GM12878 (cell line): Measurements from ENCODE around the gene SPAG9. TPM values are rescaled to one million over a fixed set of nuclear protein-coding genes. Genes with fewer than 3 reads are reported as not detected.

ENCODE experiments used
- ATAC-seq: fragments of 200-7000 bp; cut with Tn5 transposase; 3 replicates; pipeline ENCODE4 v1.9.1; 2020; ENCODE audit warnings: mild to moderate bottlenecking, moderate library complexity
- BruUV-seq: library from RNA; stranded (reverse); fragments of 400-500 nt; replicated peaks from 2 replicates; lab custom pipeline; 2021; lab: Mats Ljungman, UMichigan
- CTCF ChIA-PET: fragments of 300-600 bp; sonication (Branson Sonifier 250); formaldehyde crosslinking; extraction: SDS; loops from one replicate; lab custom pipeline; 2021; ENCODE audit warnings: inconsistent platforms; lab: Yijun Ruan, JAX
- POLR2A ChIA-PET: fragments of 350-600 bp; formaldehyde crosslinking; extraction: SDS; loops from one replicate; lab custom pipeline; 2021; ENCODE audit warnings: inconsistent platforms; lab: Charles Lee
- RAD21 ChIA-PET: fragments of 300-600 bp; sonication (Branson Sonifier 250); formaldehyde crosslinking; loops from one replicate; lab custom pipeline; 2023; ENCODE audit warnings: antibody characterized with exemption; ENCODE audit not compliant: unreplicated experiment; lab: Charles Lee
- SMC1A ChIA-PET: fragments of 300-600 bp; sonication (Branson Sonifier 250); formaldehyde crosslinking; loops from one replicate; lab custom pipeline; 2023; ENCODE audit not compliant: unreplicated experiment, uncharacterized antibody; lab: Charles Lee
- DNase-seq: peaks from one replicate; pipeline ENCODE4 v3.0.0-alpha.2; 2011; ENCODE audit warnings: low read depth, low spot score
- FAIRE-seq: peaks from 3 replicates; lab custom pipeline; 2011; peaks lifted over from hg19 to GRCh38; lab: Jason Lieb, UNC
- H2AFZ ChIP-seq: 2 replicates; pipeline ENCODE4 v1.6.0; 2011; ENCODE audit warnings: low read depth, low read length, control low read depth; ENCODE audit not compliant: control insufficient read depth
- H3K27ac ChIP-seq: 2 replicates; pipeline ENCODE4 v1.5.1; 2011; ENCODE audit warnings: control low read depth; ENCODE audit not compliant: control insufficient read depth, insufficient read depth
- H3K27me3 ChIP-seq, 2 experiments: replicated peaks in 1 of 2; 2 replicates each; pipeline versions ENCODE4 v1.6.0 to v1.6.1; 2011; ENCODE audit warnings: low read length in 1 of 2; ENCODE audit not compliant: control insufficient read depth in 2 of 2, insufficient read depth in 2 of 2
- H3K36me3 ChIP-seq, 2 experiments: 2 replicates each; pipeline ENCODE4 v1.5.1; 2011; ENCODE audit warnings: low read length in 1 of 2; ENCODE audit not compliant: control insufficient read depth in 2 of 2, insufficient read depth in 2 of 2
- H3K4me1 ChIP-seq: 2 replicates; pipeline ENCODE4 v1.6.1; 2011; ENCODE audit warnings: mild to moderate bottlenecking, low read length, moderate library complexity, mixed read lengths; ENCODE audit not compliant: control insufficient read depth, insufficient read depth
- H3K4me2 ChIP-seq: 2 replicates; pipeline ENCODE4 v1.6.0; 2011; ENCODE audit warnings: control low read depth; ENCODE audit not compliant: control insufficient read depth, insufficient read depth
- H3K4me3 ChIP-seq: fragments of 200-600 bp; sonication (generic); 2 replicates; pipeline ENCODE4 v1.5.1; 2016
- H3K79me2 ChIP-seq: 2 replicates; pipeline ENCODE4 v1.6.0; 2011; ENCODE audit warnings: low read length; ENCODE audit not compliant: control insufficient read depth, insufficient read depth
- H3K9ac ChIP-seq: 2 replicates; pipeline ENCODE4 v1.8.0; 2011; ENCODE audit warnings: low read length, control low read depth, mixed read lengths; ENCODE audit not compliant: control insufficient read depth, insufficient read depth
- H3K9me3 ChIP-seq: replicated peaks from 3 replicates; pipeline ENCODE4 v1.5.1; 2011; ENCODE audit warnings: mild to moderate bottlenecking, low read length; ENCODE audit not compliant: control insufficient read depth, insufficient read depth
- H4K20me1 ChIP-seq: 2 replicates; pipeline ENCODE4 v1.6.0; 2011; ENCODE audit not compliant: control insufficient read depth, insufficient read depth
- BMI1 ChIP-seq: fragments of 450-650 bp; IDR thresholded peaks from 2 replicates; pipeline ENCODE4 v1.6.1; 2016; ENCODE audit warnings: mild to moderate bottlenecking, moderate library complexity, borderline replicate concordance
- CHD1 ChIP-seq: IDR thresholded peaks from 2 replicates; pipeline ENCODE4 v1.6.1; 2012; ENCODE audit warnings: low read depth, low read length, improper control_type of control experiment
- KAT2A ChIP-seq: conservative IDR thresholded peaks from 2 replicates; pipeline ENCODE4 v1.6.1; 2011; ENCODE audit warnings: low read depth, low read length; ENCODE audit not compliant: control insufficient read depth
- PAX8 ChIP-seq: fragments of 450-650 bp; IDR thresholded peaks from 2 replicates; pipeline ENCODE4 v1.6.1; 2017; ENCODE audit warnings: mild to moderate bottlenecking, moderate library complexity
- POLR2AphosphoS2 ChIP-seq: IDR thresholded peaks from 2 replicates; pipeline ENCODE4 v1.6.1; 2011; ENCODE audit warnings: low read depth, mild to moderate bottlenecking, low read length, improper control_type of control experiment, moderate library complexity
- RAD51 ChIP-seq: fragments of 450-650 bp; IDR thresholded peaks from 2 replicates; pipeline ENCODE4 v1.6.1; 2016; ENCODE audit warnings: moderate library complexity, mild to moderate bottlenecking, inconsistent platforms
- SIX5 ChIP-seq: IDR thresholded peaks from 2 replicates; pipeline ENCODE4 v1.6.1; 2011; ENCODE audit warnings: mild to moderate bottlenecking, low read depth, low read length, moderate library complexity; ENCODE audit not compliant: severe bottlenecking
- SMAD5 ChIP-seq: IDR thresholded peaks from 2 replicates; pipeline ENCODE4 v1.6.1; 2016; ENCODE audit warnings: antibody characterized with exemption, low read depth
- STAT1 ChIP-seq: fragments of 450-650 bp; conservative IDR thresholded peaks from 2 replicates; pipeline ENCODE4 v1.6.1; 2014; ENCODE audit warnings: antibody characterized with exemption, mild to moderate bottlenecking
- TARDBP ChIP-seq: IDR thresholded peaks from 2 replicates; pipeline ENCODE4 v1.6.1; 2016; ENCODE audit warnings: borderline replicate concordance
- YY1 ChIP-seq: IDR thresholded peaks from 2 replicates; pipeline ENCODE4 v1.6.1; 2011; ENCODE audit warnings: low read depth, mild to moderate bottlenecking, low read length
- ZNF207 ChIP-seq: fragments of 450-650 bp; IDR thresholded peaks from 2 replicates; pipeline ENCODE4 v1.6.1; 2014; ENCODE audit warnings: antibody characterized with exemption, mild to moderate bottlenecking, borderline replicate concordance
- ZSCAN29 ChIP-seq: fragments of 450-650 bp; IDR thresholded peaks from 2 replicates; pipeline ENCODE4 v1.6.1; 2017; ENCODE audit warnings: mild to moderate bottlenecking, moderate library complexity
- WGBS: methylation state at CpG from one replicate; pipeline ENCODE4 v1.1.6; 2016; ENCODE audit warnings: low lambda C conversion rate; ENCODE audit not compliant: insufficient replicate concordance, insufficient coverage; ENCODE audit errors: missing lambda C conversion rate; 5-methylcytosine and 5-hydroxymethylcytosine counted together
- in situ Hi-C: fragments of 300-500 bp; cut with MboI; formaldehyde crosslinking; loops from 9 replicates; pipeline ENCODE4 v1.14.3; 2018; ENCODE audit warnings: mixed read lengths
- intact Hi-C: fragments of 100-400 bp; cut with micrococcal nuclease; formaldehyde crosslinking; loops from one replicate; pipeline ENCODE4 v1.14.2; 2022; ENCODE audit not compliant: unreplicated experiment
- polyA plus RNA-seq, 11 experiments: library from polyadenylated mRNA; depleted of rRNA in 4 of 11; unstranded in 6 of 11; stranded (reverse) in 5 of 11; fragments of >200 nt; fragmentation: Nextera tagmentation in 4 of 11; fragmentation: Illumina TruSeq in 1 of 11; extraction: Ambion mirVana in 4 of 11; extraction: Trizol in 1 of 11; gene quantifications; 1 replicate in 1 of 11; 2 replicates in 10 of 11; pipeline versions ENCODE4 v1.2.1 to v1.2.3, GENCODE V29; 2011 to 2016; ENCODE audit warnings: inconsistent platforms in 2 of 11, missing spikeins in 2 of 11, low read depth in 1 of 11
- total RNA-seq, 4 experiments: library from RNA; depleted of rRNA in 3 of 4; stranded (reverse); fragments of >200 nt in 3 of 4; fragmentation: Illumina TruSeq in 1 of 4; extraction: Trizol in 1 of 4; gene quantifications; 2 replicates each; pipeline versions ENCODE4 v1.2.1 to v1.2.3, GENCODE V29; 2013 to 2021
- TF ChIP-seq, protein P1 (sequence below): IDR thresholded peaks from 2 replicates; pipeline ENCODE4 v1.6.1; 2011; ENCODE audit warnings: borderline replicate concordance, low read depth, mild to moderate bottlenecking, moderate library complexity, mixed read lengths, low read length; ENCODE audit not compliant: insufficient read depth; ENCODE audit errors: extremely low read length
- TF ChIP-seq, protein P2 (sequence below): fragments of 150-350 bp; IDR thresholded peaks from 2 replicates; pipeline ENCODE4 v1.6.1; 2016; ENCODE audit warnings: low read depth, low read length

SPAG9 gene
- total and polyA plus RNA-seq, 10 of the 15 experiments (the other 5 are each of a cell fraction or from before 2014, with no cell fraction given) = 6.6 to 42.0 (median 24.9) TPM

DNA sequence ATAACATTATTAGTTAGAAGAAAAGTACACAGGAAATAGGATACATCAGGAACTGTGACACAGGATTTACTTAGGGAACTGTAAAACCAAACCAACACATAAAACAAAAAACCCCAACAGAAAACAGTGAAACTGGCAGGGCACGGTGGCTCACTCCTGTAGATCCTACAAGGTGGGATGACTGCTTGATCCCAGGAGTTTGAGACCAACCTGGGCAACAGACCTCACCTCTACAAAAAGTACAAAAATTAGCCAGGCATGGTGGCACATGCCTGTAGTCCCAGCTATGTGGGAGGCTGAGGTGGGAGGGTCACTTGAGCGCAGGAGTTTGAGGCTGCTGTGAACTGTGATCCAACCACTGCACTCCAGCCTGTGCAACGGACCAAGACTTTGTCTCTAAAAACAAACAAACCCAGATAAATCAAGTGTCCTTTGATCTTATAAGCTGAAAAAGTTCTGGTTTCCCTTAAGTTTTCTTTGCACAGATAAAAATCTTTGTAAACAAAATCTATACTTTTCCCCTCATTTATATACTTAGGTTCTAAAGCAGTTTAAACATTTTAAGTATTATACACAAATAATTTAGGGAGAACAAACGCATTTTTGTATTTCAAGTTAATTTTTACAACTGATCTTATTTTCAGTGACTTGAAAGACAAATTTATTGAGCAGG, 143.0 kb downstream of the SPAG9 start:
- DNase-seq (no peak), ATAC-seq (no peak), FAIRE-seq (no peak)
- ChIA-PET POLR2A (no interaction called here), RAD21 (no interaction called here), CTCF (interaction anchor here (0.6 to 1.4 kb wide), 4 partner anchors 16 to 195 kb away, joined by 3 to 4 read pairs (median 3); partner anchors contain the start of gene NME1), SMC1A (interaction anchor here (0.6 to 1.2 kb wide), 2 partner anchors 23 to 122 kb away, joined by 3 to 5 read pairs; no protein-coding TSS in a partner anchor)
- WGBS = 74% methylated on average over 4 of the region's 4 CpGs
- Histone ChIP-seq H4K20me1 (no peaks in the 10 kb centered on the region), H2AFZ (no peak overlapping the region), H3K4me2 (no peak overlapping the region), H3K9me3 (no peaks in the 10 kb centered on the region), H3K27me3 (no peaks in the 10 kb centered on the region), H3K36me3 (peaks cover 0 to 9% of the 10 kb centered on the region in 2 experiments; a peak in 3 of 4 replicates), H3K4me1 (no peaks in the 10 kb centered on the region), H3K9ac (no peak overlapping the region), H3K4me3 (no peak overlapping the region), H3K79me2 (no peaks in the 10 kb centered on the region), H3K27ac (no peak overlapping the region)
- intact Hi-C loops = no loop called here
- no TSS peak for BruUV-seq
- in situ Hi-C loops = no loop called here
- no peak for TF ChIP-seq STAT1
- TF ChIP-seq ZSCAN29 = no peak
- TF ChIP-seq ZNF207 = no peak
- TF ChIP-seq, protein P1, sequence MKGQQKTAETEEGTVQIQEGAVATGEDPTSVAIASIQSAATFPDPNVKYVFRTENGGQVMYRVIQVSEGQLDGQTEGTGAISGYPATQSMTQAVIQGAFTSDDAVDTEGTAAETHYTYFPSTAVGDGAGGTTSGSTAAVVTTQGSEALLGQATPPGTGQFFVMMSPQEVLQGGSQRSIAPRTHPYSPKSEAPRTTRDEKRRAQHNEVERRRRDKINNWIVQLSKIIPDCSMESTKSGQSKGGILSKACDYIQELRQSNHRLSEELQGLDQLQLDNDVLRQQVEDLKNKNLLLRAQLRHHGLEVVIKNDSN = no peak
- TF ChIP-seq CHD1 = no peak
- no peak for TF ChIP-seq SMAD5
- TF ChIP-seq YY1 = no peak
- TF ChIP-seq PAX8 = no peak
- no peak for TF ChIP-seq TARDBP
- TF ChIP-seq POLR2AphosphoS2 = no peak
- no peak for TF ChIP-seq BMI1
- no peak for TF ChIP-seq KAT2A
- TF ChIP-seq, protein P2, sequence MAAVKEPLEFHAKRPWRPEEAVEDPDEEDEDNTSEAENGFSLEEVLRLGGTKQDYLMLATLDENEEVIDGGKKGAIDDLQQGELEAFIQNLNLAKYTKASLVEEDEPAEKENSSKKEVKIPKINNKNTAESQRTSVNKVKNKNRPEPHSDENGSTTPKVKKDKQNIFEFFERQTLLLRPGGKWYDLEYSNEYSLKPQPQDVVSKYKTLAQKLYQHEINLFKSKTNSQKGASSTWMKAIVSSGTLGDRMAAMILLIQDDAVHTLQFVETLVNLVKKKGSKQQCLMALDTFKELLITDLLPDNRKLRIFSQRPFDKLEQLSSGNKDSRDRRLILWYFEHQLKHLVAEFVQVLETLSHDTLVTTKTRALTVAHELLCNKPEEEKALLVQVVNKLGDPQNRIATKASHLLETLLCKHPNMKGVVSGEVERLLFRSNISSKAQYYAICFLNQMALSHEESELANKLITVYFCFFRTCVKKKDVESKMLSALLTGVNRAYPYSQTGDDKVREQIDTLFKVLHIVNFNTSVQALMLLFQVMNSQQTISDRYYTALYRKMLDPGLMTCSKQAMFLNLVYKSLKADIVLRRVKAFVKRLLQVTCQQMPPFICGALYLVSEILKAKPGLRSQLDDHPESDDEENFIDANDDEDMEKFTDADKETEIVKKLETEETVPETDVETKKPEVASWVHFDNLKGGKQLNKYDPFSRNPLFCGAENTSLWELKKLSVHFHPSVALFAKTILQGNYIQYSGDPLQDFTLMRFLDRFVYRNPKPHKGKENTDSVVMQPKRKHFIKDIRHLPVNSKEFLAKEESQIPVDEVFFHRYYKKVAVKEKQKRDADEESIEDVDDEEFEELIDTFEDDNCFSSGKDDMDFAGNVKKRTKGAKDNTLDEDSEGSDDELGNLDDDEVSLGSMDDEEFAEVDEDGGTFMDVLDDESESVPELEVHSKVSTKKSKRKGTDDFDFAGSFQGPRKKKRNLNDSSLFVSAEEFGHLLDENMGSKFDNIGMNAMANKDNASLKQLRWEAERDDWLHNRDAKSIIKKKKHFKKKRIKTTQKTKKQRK = no peak
- TF ChIP-seq SIX5 = no peak
- no peak for TF ChIP-seq RAD51
